ENCODE results near the gene ANKRD17.

Gene ANKRD17

DNA sequence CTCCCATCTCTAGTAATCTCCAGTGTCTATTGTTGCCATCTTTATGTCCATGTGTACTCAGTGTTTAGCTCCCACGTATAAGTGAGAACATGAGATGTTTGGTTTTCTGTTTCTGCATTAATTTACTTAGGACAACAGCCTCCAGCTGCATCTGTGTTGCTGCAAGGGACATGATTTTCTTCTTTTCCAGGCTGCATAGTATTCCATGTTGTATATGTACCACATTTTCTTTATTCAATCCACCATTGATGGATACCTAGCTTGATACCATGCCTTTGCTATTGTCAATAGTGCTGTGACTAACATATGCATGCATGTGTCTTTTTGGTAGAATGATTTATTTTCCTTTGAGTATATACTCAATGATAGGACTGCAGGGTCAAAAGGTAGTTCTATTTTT lies 18.6 kb upstream of the ANKRD17 start:
- no peaks in the 10 kb centered on the region for H3K27me3 ChIP-seq (ENCODE audit: insufficient read depth, insufficient read length)
- no peak overlapping the region for H3K4me3 ChIP-seq (ENCODE audit: insufficient read length, low read depth)
- no peaks in the 10 kb centered on the region for H3K9me3 ChIP-seq (ENCODE audit: insufficient read depth, low read length)
- TF ChIP-seq ZNF274 (IDR thresholded peaks at IDR 0.05; ENCODE audit: low read depth, low read length) = no peak
- TF ChIP-seq YY1 (IDR thresholded peaks at IDR 0.05; ENCODE audit: insufficient read depth, insufficient read length) = no peak
- no peak for TF ChIP-seq SUZ12 (IDR thresholded peaks at IDR 0.05; ENCODE audit: extremely low read depth, insufficient read depth, insufficient read length)
- no peak overlapping the region for H3K9ac ChIP-seq (ENCODE audit: insufficient read length, low read depth)
- H3K36me3 ChIP-seq (ENCODE audit: insufficient read depth, insufficient read length, low read length) = no peaks in the 10 kb centered on the region
- no peak for DNase-seq (ENCODE audit: low read depth, low spot score)
- H3K4me1 ChIP-seq (ENCODE audit: insufficient read depth, insufficient read length) = no peaks in the 10 kb centered on the region

GRCh38 chr4:73275318-73275654 lies 16.7 kb upstream of the ANKRD17 start:
- no peak overlapping the region for H3K9ac ChIP-seq (ENCODE audit: insufficient read length, low read depth)
- H3K4me3 ChIP-seq (ENCODE audit: insufficient read length, low read depth) = no peak overlapping the region
- TF ChIP-seq YY1 (IDR thresholded peaks at IDR 0.05; ENCODE audit: insufficient read depth, insufficient read length) = no peak
- TF ChIP-seq ZNF274 (IDR thresholded peaks at IDR 0.05; ENCODE audit: low read depth, low read length) = no peak
- TF ChIP-seq SUZ12 (IDR thresholded peaks at IDR 0.05; ENCODE audit: extremely low read depth, insufficient read depth, insufficient read length) = no peak
- no peak for DNase-seq (ENCODE audit: low read depth, low spot score)
- H3K9me3 ChIP-seq (ENCODE audit: insufficient read depth, low read length) = no peaks in the 10 kb centered on the region
- H3K27me3 ChIP-seq (ENCODE audit: insufficient read depth, insufficient read length) = no peaks in the 10 kb centered on the region
- H3K4me1 ChIP-seq (ENCODE audit: insufficient read depth, insufficient read length) = no peaks in the 10 kb centered on the region
- no peaks in the 10 kb centered on the region for H3K36me3 ChIP-seq (ENCODE audit: insufficient read depth, insufficient read length, low read length)

DNA sequence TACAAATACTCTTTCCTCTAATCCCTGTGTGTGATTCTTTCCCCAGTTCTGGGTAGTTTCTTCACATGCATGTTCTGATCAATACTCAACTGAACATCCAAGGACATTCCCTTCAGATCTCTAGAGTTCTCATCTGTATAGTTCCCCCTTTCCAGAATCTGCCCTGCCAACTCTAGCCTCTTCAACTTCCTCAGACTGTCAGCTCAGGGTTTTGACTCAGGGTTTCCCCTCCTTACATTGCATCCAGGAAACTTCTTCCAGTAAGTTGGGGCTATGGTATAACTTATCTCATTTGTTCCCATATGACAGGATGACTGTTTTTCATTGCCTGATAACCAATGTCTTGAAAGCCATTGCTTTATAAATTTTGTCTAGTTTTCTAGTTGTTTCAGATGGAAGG lies 14.2 kb upstream of the ANKRD17 start:
- no peak overlapping the region for H3K4me3 ChIP-seq (ENCODE audit: insufficient read length, low read depth)
- no peaks in the 10 kb centered on the region for H3K27me3 ChIP-seq (ENCODE audit: insufficient read depth, insufficient read length)
- no peak for DNase-seq (ENCODE audit: low read depth, low spot score)
- TF ChIP-seq ZNF274 (IDR thresholded peaks at IDR 0.05; ENCODE audit: low read depth, low read length) (no peak), SUZ12 (IDR thresholded peaks at IDR 0.05; ENCODE audit: extremely low read depth, insufficient read depth, insufficient read length) (no peak), YY1 (IDR thresholded peaks at IDR 0.05; ENCODE audit: insufficient read depth, insufficient read length) (no peak)
- no peaks in the 10 kb centered on the region for H3K36me3 ChIP-seq (ENCODE audit: insufficient read depth, insufficient read length, low read length)
- no peak overlapping the region for H3K9ac ChIP-seq (ENCODE audit: insufficient read length, low read depth)
- no peaks in the 10 kb centered on the region for H3K4me1 ChIP-seq (ENCODE audit: insufficient read depth, insufficient read length)
- H3K9me3 ChIP-seq (ENCODE audit: insufficient read depth, low read length) = no peaks in the 10 kb centered on the region

DNA sequence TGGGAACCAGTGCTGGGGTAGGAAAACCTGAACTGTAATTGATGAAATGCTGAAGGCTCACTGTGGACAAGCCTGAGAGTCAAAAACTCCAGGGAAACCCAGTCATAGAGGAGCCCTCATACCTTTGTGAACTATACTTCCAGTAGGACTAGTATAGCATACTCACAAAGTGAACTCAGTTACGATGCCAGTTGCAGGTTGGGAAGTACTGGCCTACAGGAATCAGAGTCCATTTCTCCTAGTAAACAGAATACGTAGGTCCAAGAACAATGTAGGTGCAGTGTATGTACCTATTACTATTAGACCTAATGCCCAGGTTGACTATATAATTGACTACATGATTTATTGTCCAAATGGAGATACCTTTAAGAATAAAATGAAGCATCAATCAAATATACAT lies 8.5 kb upstream of the ANKRD17 start:
- no peak overlapping the region for H3K9ac ChIP-seq (ENCODE audit: insufficient read length, low read depth)
- no peaks in the 10 kb centered on the region for H3K4me1 ChIP-seq (ENCODE audit: insufficient read depth, insufficient read length)
- no peak for DNase-seq (ENCODE audit: low read depth, low spot score)
- H3K36me3 ChIP-seq (ENCODE audit: insufficient read depth, insufficient read length, low read length) = no peaks in the 10 kb centered on the region
- H3K4me3 ChIP-seq (ENCODE audit: insufficient read length, low read depth) = no peak overlapping the region
- H3K9me3 ChIP-seq (ENCODE audit: insufficient read depth, low read length) = no peaks in the 10 kb centered on the region
- no peak for TF ChIP-seq ZNF274 (IDR thresholded peaks at IDR 0.05; ENCODE audit: low read depth, low read length)
- no peak for TF ChIP-seq YY1 (IDR thresholded peaks at IDR 0.05; ENCODE audit: insufficient read depth, insufficient read length)
- no peak for TF ChIP-seq SUZ12 (IDR thresholded peaks at IDR 0.05; ENCODE audit: extremely low read depth, insufficient read depth, insufficient read length)
- no peaks in the 10 kb centered on the region for H3K27me3 ChIP-seq (ENCODE audit: insufficient read depth, insufficient read length)

DNA sequence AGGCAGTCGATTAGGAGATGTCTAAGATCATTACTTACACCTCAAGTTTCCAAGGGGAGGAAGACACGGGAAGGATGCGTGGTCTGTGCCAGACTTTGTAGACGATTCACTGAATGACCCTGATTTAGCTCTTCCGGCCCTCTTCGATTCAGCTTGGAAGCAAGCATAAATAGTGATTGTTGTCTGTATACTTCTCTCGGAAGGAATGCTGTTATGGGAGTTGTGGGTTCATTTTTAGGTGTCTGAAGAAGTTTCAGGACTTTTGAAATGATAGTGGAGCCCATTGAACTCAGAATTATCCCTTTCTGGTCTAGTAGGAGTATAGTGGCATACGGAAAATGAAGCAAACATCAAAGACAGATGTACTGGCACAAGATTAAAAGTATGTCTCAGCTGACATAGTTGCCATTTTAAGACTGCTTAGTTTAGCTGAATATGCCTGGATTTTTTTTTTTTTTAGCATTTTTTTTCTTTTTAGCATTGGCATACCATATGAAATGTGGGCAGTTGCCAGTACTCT lies 1.0 kb upstream of the ANKRD17 start:
- no peaks in the 10 kb centered on the region for H3K4me1 ChIP-seq (ENCODE audit: insufficient read depth, insufficient read length)
- TF ChIP-seq ZNF274 (IDR thresholded peaks at IDR 0.05; ENCODE audit: low read depth, low read length) (no peak), YY1 (IDR thresholded peaks at IDR 0.05; ENCODE audit: insufficient read depth, insufficient read length) (no peak), SUZ12 (IDR thresholded peaks at IDR 0.05; ENCODE audit: extremely low read depth, insufficient read depth, insufficient read length) (no peak)
- no peaks in the 10 kb centered on the region for H3K9me3 ChIP-seq (ENCODE audit: insufficient read depth, low read length)
- DNase-seq (ENCODE audit: low read depth, low spot score) = no peak
- no peaks in the 10 kb centered on the region for H3K27me3 ChIP-seq (ENCODE audit: insufficient read depth, insufficient read length)
- peak overlapping the region; percentile 88 for H3K4me3 ChIP-seq (ENCODE audit: insufficient read length, low read depth)
- H3K9ac ChIP-seq (ENCODE audit: insufficient read length, low read depth) = peak overlapping the region; percentile 90
- peaks cover 13% of the 10 kb centered on the region for H3K36me3 ChIP-seq (ENCODE audit: insufficient read depth, insufficient read length, low read length)

- TF ChIP-seq YY1 (IDR thresholded peaks at IDR 0.05; ENCODE audit: insufficient read depth, insufficient read length) (no peak), ZNF274 (IDR thresholded peaks at IDR 0.05; ENCODE audit: low read depth, low read length) (no peak), SUZ12 (IDR thresholded peaks at IDR 0.05; ENCODE audit: extremely low read depth, insufficient read depth, insufficient read length) (no peak)
- peak overlapping the region; percentile 74 for H3K4me3 ChIP-seq (ENCODE audit: insufficient read length, low read depth)
- H3K9ac ChIP-seq (ENCODE audit: insufficient read length, low read depth) = peak overlapping the region; percentile 90
- H3K36me3 ChIP-seq (ENCODE audit: insufficient read depth, insufficient read length, low read length) = peaks cover 13% of the 10 kb centered on the region
- no peaks in the 10 kb centered on the region for H3K4me1 ChIP-seq (ENCODE audit: insufficient read depth, insufficient read length)
- no peak for DNase-seq (ENCODE audit: low read depth, low spot score)
- no peaks in the 10 kb centered on the region for H3K27me3 ChIP-seq (ENCODE audit: insufficient read depth, insufficient read length)
- H3K9me3 ChIP-seq (ENCODE audit: insufficient read depth, low read length) = no peaks in the 10 kb centered on the region
Observed at GRCh38 chr4:73258436-73258685, 237 bp downstream of the ANKRD17 start.

DNA sequence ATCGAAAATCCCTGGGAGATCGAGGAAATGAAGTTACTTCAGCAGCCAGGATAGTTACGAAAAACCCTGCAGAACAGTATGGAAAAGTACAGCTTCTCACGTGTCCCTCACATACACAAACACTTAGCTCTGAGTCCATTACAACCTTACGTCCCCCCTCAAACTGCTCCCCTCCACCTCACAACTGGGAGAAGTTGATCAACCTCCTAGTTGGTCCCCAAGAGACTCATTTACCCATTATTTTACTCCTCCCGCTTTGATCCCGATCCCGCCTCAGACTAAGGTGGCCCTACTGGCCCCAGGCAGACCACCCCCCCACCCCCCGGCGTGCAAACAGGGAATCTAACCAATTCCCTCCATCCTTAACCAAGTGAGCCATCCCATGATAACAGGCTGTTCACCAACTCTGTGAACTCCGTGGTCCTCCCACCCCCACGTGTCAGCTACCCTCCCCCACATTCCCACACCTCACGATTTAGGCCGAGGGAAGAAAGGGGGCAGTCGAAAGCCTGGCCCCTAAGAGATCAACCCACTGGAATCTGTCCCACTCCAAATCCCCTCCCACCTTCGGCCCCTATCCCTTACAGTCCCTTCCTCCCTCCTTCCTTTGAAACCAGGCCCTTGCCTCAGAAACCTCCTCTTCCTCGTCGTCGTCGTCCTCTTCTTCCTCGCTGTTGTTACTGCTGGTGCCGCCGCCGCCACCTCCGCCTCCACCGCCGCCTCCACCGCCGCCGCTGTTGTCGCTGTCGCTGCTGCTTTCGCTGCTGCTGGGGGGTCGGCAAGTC lies 755 bp downstream of the ANKRD17 start:
- Histone ChIP-seq H3K36me3 (ENCODE audit: insufficient read depth, insufficient read length, low read length) (peaks cover 15% of the 10 kb centered on the region), H3K9me3 (ENCODE audit: insufficient read depth, low read length) (no peaks in the 10 kb centered on the region), H3K4me1 (ENCODE audit: insufficient read depth, insufficient read length) (no peaks in the 10 kb centered on the region), H3K27me3 (ENCODE audit: insufficient read depth, insufficient read length) (no peaks in the 10 kb centered on the region), H3K9ac (ENCODE audit: insufficient read length, low read depth) (peak overlapping the region; percentile 90), H3K4me3 (ENCODE audit: insufficient read length, low read depth) (peak overlapping the region; percentile 74)
- no peak for DNase-seq (ENCODE audit: low read depth, low spot score)
- TF ChIP-seq SUZ12 (IDR thresholded peaks at IDR 0.05; ENCODE audit: extremely low read depth, insufficient read depth, insufficient read length) (no peak), ZNF274 (IDR thresholded peaks at IDR 0.05; ENCODE audit: low read depth, low read length) (no peak), YY1 (IDR thresholded peaks at IDR 0.05; ENCODE audit: insufficient read depth, insufficient read length) (no peak)

All from NT2/D1 (cell line).